SHP77 treated with DMSO at 0.1 percent for 48 hours (cell line): ENCODE results near the gene CHAT.

Experiments
- DNase-seq: peaks from one replicate; lab custom pipeline; 2025; lab: John Stamatoyannopoulos, UW

CHAT gene

DNA sequence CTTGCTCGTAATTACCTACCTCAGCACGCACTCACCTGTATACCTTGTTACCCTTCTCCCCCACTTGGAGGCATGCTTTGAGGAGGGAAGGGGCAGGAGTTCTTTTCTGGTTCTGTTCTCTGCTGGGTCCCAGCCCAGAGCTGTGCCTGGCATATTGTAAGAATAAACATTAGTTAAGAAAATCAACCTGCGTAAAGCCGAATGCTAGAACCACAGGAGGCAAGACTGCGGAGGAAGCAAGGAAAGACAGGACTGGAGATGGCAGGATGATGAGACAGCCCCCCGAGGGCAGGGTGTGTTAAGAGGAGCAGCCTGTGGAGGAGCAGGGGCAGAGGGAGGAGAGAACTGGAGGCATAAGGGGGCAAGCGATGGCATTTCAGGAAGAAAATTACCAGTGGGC is 75.1 kb downstream of the CHAT start:
- DNase-seq, result no peak

DNA sequence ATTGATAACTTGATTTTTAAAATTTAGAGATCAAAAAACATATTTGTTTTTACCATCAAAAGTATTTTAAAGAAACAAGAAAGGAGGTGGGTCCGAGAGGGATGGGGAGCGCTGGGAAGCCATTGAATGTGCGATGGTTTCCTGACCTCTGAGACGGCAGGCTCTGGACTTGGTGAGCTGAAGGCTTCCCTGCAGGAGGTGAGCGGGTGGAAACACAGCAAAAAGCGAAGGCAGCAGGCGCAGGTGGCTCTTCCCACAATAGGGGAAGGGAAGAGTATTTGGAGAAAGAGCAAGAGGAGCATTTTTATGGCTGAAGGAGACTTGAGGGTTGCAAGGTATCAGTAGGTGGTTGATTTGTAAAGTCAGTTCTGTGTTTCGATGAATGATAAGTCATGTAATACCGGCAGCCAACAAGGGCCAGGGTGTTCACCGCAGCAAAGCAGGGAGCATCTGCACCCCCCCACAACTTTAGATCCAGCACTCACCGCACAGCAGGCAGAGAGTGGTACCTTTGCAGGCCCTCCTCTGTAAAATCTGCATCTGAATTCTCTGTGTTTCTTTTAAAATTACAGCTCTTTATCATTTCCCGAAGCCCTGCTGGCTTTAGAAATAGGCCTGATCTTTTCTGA is 76.2 kb downstream of the CHAT start:
- DNase-seq, result no peak

DNA sequence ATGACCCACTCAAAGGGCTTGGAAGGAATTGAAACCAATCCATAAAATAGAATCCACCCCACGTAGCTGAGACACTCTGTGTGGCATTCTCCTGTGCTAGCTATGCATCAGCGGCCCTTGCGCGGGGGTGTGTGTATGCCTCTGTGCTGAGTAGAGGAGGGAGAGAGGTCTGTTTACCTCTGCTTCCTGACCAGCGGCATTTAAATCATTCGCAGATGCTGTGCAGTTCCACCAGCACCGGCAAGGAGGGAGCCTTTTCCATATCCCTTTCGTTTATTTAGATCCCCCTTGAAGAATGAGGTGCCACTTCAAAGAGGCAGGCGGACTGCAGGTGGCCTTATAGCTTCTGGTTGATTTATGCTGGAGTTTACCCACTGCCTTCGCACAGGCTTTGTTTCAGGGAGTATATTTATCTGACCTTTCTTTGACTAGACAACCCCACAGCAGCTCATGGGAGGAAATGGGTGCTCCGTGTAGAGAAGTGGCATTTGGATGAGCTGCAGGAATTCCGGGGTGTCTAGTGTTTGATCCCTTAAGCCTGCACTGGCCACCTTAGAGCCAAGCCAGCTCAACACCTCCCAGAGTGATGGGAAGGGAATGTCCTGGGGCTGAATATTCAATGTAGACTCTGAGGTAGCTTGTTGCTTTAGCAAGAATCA is 77.0 kb downstream of the CHAT start:
- DNase-seq, result no peak

DNA sequence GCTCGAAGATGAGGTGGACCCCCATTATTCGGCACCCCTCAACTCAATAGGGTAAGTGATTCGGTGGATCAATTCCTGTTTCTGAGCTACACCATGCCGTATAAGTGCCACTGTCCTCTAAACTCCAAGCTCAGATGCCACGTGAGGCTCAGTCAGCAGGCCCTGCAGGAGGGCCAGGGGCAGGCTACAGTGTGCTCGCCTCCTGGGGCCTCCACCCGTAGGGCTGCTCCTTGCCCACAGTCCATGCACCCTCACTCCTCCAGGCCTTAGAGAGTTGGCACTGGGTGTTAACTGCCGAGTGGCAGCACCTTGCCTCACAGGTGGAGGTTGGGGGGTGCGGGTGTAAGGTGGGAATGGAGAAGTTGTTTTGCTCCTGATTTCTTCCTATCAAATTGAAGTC is 77.8 kb downstream of the CHAT start:
- no peak for DNase-seq

DNA sequence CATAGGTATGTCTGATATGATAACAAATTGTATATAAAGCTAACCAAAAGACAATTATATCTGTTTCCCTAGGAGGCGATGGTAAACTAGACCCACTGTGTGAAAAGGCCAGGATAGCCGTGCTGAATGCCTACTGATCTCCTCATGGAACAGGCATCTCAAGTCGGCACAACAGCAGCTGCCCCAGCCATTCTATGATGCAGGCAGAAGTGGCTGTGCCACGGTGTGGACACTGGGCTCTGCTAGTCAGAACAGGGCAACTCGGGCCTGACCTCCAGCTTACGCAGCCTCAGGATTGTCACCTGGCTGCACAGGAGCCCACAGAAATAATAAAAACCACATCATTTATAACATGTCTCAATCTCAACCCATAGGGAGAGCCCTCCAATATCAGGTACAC is 80.6 kb downstream of the CHAT start:
- no peak for DNase-seq

DNA sequence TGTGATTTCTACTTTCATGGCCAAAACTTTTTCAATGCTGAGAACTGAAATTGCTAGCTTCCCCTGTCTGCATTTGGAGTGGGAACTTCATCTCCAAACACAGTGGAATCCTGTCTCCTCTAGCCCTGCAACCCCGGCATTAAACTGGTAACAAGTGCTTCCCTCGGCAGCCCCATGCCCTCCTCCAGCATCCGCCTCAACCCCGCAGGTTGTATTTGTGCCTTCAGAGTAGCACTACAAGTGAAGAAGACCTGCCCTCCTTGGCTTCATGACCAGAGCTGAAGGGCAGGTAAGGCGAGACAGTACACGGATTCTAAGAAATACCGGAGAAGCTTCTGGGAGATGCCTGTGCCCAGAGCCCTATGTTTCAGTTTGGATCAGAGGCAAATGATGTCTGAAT is 82.5 kb downstream of the CHAT start:
- DNase-seq, result no peak

DNA sequence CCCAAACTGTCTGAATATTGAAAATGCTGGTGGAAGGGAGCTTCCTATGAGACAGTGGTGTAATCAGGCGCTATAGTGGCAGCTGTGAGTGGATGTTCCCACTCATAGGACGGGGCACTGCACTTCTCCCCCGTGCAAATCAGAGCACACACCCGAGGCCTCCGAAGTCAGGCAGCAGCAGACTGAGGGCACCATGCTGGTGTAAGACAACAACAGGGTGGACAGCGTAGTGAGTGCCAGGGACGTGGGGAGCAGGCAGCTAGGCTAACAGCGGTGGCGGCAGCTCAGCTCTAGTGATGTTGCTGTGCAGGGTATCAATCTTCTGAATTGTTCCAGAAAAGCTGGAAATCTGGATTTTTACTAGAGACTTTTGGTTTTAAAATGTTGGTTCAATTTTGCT is 84.8 kb downstream of the CHAT start:
- DNase-seq, result no peak

DNA sequence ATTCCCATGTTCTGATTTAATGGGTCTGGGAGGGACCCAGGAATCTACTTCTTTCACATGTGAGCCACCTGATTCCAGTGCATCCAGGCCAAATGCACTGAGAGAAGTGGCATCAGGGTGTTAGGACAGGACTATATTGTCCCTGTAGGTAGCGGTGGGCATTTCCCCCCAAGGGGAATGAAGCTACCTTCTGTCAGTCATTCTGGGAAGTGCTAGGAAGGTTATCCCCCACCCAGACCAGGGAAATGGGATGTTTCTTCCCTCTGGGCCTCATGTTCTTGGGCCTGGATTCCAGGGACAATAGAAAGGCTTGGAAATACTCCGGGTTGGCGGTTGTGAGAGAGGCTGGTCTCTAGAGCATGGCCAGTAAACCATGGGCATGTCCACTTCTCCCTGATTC is 86.4 kb downstream of the CHAT start:
- no peak for DNase-seq

DNA sequence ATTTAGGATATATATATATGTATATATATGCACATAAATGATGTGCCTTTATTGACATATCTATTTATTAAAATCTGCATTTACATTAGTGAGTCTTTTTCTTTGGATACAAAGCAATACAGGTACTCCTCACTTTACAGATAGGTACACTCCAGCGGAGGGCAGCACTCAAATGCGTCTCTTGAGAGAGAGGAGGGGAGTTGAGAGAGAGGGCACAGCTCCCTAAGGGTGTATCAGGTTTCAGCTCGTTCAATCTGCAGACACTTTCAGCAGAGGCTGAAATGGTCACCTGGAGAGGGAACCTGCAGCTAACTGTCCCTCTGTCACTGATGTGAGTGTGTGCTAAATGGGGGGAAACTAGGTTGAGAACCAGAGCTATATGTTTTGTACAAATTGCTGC is 87.2 kb downstream of the CHAT start:
- no peak for DNase-seq

DNA sequence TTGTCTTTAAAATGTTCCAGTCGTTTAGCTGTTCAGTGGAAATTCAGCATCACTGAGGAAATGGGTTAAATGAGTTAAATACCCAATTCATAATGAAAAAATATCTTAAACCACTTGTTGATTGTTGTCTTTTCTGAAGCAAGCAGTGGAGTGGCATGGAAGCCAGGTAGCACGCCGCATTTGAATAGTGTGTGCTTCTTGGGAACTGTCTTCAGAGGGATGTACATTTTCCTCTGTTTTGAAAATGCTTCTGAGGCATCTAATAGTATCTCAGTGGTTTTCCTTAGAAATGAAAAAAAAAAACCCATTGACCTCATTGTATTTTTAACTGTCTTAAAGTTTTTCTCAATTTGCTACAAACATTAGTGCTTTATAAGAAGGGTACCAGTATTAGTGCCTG is 93.7 kb downstream of the CHAT start:
- no peak for DNase-seq

DNA sequence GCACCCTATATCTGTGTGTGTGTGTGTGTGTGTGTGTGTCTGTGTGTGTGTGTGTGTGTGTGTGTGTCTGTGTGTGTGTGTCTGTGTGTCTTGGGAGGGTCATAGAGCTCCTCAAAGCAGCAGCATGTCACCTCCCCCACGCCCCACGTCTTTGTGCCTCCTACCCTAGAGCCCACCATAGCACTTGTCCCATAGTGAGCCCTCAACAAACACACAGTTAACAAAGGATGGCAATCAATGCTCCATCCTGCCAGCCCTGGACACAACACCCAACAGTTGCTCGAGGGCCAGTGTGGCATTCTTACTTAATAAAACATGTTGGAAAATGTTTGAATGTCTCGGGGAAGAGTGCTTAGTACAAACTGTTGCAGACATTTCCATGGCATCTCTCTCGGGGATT is 96.1 kb downstream of the CHAT start:
- DNase-seq, result no peak

DNA sequence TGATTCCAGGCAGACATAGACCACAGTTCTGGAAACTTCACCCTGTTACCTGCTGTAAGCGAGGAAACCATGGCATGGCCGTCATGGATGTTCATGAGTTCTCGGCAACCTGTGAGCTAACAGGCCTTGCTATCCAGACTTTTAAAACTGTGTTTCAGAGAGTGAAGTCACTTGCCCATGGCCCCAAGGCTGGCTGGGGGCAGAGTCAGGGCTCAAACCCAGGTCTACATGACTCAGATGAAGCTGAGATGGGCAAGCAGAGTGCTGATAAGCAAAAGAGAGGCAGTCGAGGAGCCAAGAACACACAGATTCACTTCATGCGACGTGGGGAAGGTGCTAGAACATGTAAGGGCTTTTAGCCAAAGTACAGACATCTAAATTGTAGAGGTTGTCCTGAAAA is 97.1 kb downstream of the CHAT start:
- no peak for DNase-seq

DNA sequence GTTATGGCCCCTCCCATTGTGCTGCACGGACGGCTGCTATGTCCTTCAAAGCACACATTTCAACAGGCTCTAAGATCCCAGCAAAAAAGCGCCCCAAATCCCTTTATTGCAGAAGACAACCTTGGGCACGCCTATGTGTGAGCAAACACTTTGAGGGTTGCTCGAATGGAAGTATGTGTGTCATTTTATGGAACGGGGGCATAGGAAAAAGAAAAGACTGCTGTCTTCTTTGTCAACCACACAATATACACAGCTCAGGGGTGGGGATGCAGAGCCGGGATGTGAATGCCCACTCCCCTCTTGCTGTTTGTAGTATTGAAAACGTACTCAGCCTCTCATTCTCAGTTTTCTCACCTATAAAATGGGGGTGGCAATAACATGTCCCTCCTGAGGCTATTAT is 97.6 kb downstream of the CHAT start:
- no peak for DNase-seq

DNA sequence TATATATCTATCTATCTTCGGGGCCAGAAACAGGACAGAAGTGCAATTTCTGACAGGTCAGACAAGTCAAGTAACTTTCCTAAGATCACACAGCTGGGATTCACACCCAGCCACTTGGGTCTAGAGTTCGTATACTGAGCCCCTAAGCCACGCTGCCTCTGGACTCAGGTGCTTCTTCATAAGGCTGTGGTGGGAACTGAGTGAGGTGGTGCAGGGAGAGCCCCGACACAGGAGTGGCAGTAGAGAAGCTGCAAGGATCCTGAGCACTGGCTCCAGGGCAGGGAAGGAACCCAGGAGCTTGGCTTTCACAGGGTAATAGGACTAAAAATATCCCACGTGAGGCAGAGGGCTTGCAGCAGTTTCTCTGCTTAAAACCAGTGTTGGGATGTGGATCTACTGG is 99.4 kb downstream of the CHAT start:
- no peak for DNase-seq
